CD4-positive, alpha-beta T cell (primary cell): ENCODE data around the gene SEMA3F. TPM values are rescaled to one million over a fixed set of nuclear protein-coding genes. Genes with fewer than 3 reads are reported as not detected.
A peak's percentile ranks its signal among the peaks of the same experiment; 100 is the strongest.

ENCODE experiments used
- ATAC-seq: fragments of 200-7000 bp; cut with Tn5 transposase; one replicate; pipeline ENCODE4 v1.10.0; 2022; ENCODE audit warnings: mild to moderate bottlenecking; ENCODE audit not compliant: poor library complexity
- CTCF ChIA-PET: fragments of 350-600 bp; sonication (Branson Sonifier 250); formaldehyde crosslinking; loops from one replicate; lab custom pipeline; 2021; ENCODE audit warnings: antibody characterized with exemption, inconsistent platforms; lab: Charles Lee
- POLR2A ChIA-PET: fragments of 350-600 bp; sonication (Branson Sonifier 250); formaldehyde crosslinking; loops from one replicate; lab custom pipeline; 2021; ENCODE audit warnings: antibody characterized with exemption, inconsistent platforms; lab: Charles Lee
- DNase-seq, 14 experiments: peaks; one replicate each; pipeline ENCODE4 v3.0.0-alpha.2; 2013 to 2020; ENCODE audit warnings: mixed read lengths in 2 of 14
- H3K27ac ChIP-seq, 2 donors: one replicate each; pipeline versions ENCODE4 v1.5.1 to v1.7.0; 2013; ENCODE audit warnings: low read length in 2 of 2, low read depth in 1 of 2, mild to moderate bottlenecking in 1 of 2
- H3K27me3 ChIP-seq, 2 experiments: 1 replicate in 1 of 2; 2 replicates in 1 of 2; pipeline versions ENCODE4 v1.6.1 to v1.7.0; 2013; ENCODE audit warnings: low read length in 2 of 2, control low read depth in 1 of 2, mild to moderate bottlenecking in 1 of 2, moderate library complexity in 1 of 2; ENCODE audit not compliant: insufficient read depth in 2 of 2, control insufficient read depth in 1 of 2
- H3K36me3 ChIP-seq: one replicate; pipeline ENCODE4 v1.6.1; 2013; ENCODE audit warnings: low read length, control low read depth; ENCODE audit not compliant: insufficient read depth
- H3K4me1 ChIP-seq: one replicate; pipeline ENCODE4 v1.6.1; 2013; ENCODE audit warnings: low read length, control low read depth; ENCODE audit not compliant: insufficient read depth
- H3K4me3 ChIP-seq: one replicate; pipeline ENCODE4 v1.5.1; 2013; ENCODE audit warnings: mild to moderate bottlenecking, low read length, moderate library complexity
- H3K9me3 ChIP-seq, 2 experiments: 1 replicate in 1 of 2; 2 replicates in 1 of 2; pipeline versions ENCODE4 v1.6.1 to v1.7.0; 2013; ENCODE audit warnings: low read length in 2 of 2, mild to moderate bottlenecking in 2 of 2, control low read depth in 1 of 2, moderate library complexity in 1 of 2; ENCODE audit not compliant: control insufficient read depth in 1 of 2, insufficient read depth in 1 of 2
- H3K27ac Mint-ChIP-seq: one replicate; pipeline ENCODE4 v1.8.0; 2020; ENCODE audit warnings: mixed read lengths
- H3K27me3 Mint-ChIP-seq: one replicate; pipeline ENCODE4 v1.8.0; 2021; ENCODE audit warnings: mixed read lengths
- H3K36me3 Mint-ChIP-seq: one replicate; pipeline ENCODE4 v1.8.0; 2021; ENCODE audit warnings: low read depth, mixed read lengths
- H3K4me1 Mint-ChIP-seq: one replicate; pipeline ENCODE4 v1.8.0; 2021; ENCODE audit warnings: low read depth, mixed read lengths
- H3K4me3 Mint-ChIP-seq: one replicate; pipeline ENCODE4 v1.8.0; 2020; ENCODE audit warnings: mild to moderate bottlenecking, mixed read lengths
- H3K9me3 Mint-ChIP-seq: one replicate; pipeline ENCODE4 v1.8.0; 2020; ENCODE audit warnings: mixed read lengths
- CTCF ChIP-seq: fragments of 200-600 bp; IDR thresholded peaks from one replicate; pipeline ENCODE4 v1.8.0; 2022; ENCODE audit warnings: antibody characterized with exemption, mild to moderate bottlenecking
- intact Hi-C, 2 experiments: fragments of 100-400 bp; cut with DNase I in 1 of 2; cut with micrococcal nuclease in 1 of 2; formaldehyde crosslinking; loops; one replicate each; pipeline versions ENCODE4 v1.15.1 to v1.9.0; 2023 to 2025; cut with DNase I, micrococcal nuclease
- total RNA-seq, 174 experiments: library from RNA in 2 of 174; stranded (reverse) in 2 of 174; gene quantifications; one replicate each; pipeline ENCODE4 v1.2.3 and lab custom pipeline; 2021 to 2026

SEMA3F gene
- total RNA-seq, 2 experiments from 2014 or later, result 0.22 to 1.1 TPM

- Histone ChIP-seq H3K36me3 (no peaks in the 10 kb centered on the region), H3K4me1 (peaks cover 45% of the 10 kb centered on the region), H3K4me3 (no peak overlapping the region), H3K27me3 (no peaks in the 10 kb centered on the region), H3K9me3 (no peaks in the 10 kb centered on the region), H3K27ac (no peak overlapping the region)
- intact Hi-C loops, result no loop called here
- ATAC-seq, result no peak
- H3K4me3 Mint-ChIP-seq, result no peak overlapping the region
- DNase-seq, result no peak
- no peaks in the 10 kb centered on the region for H3K9me3 Mint-ChIP-seq
- no peak overlapping the region for H3K27ac Mint-ChIP-seq
- H3K36me3 Mint-ChIP-seq, result peaks cover 7% of the 10 kb centered on the region
- POLR2A ChIA-PET, result interaction anchor here (4.8 kb wide), 1 partner anchor 15 kb away, joined by 55 read pairs; no protein-coding TSS in a partner anchor
- H3K4me1 Mint-ChIP-seq, result peaks cover 36% of the 10 kb centered on the region
- H3K27me3 Mint-ChIP-seq, result no peaks in the 10 kb centered on the region
- CTCF ChIA-PET, result interaction anchor here (5.1 to 5.4 kb wide), 2 partner anchors 16 to 35 kb away, joined by 71 to 82 read pairs; no protein-coding TSS in a partner anchor
- no peak for TF ChIP-seq CTCF
Observed at GRCh38 chr3:50230104-50230793, 75.1 kb downstream of the SEMA3F start.

- no peak overlapping the region for H3K27ac Mint-ChIP-seq
- Histone ChIP-seq H3K27me3 (no peaks in the 10 kb centered on the region), H3K9me3 (no peaks in the 10 kb centered on the region), H3K36me3 (no peaks in the 10 kb centered on the region), H3K27ac (no peak overlapping the region), H3K4me1 (peaks cover 49% of the 10 kb centered on the region), H3K4me3 (no peak overlapping the region)
- DNase-seq (no peak), ATAC-seq (no peak)
- H3K9me3 Mint-ChIP-seq, result no peaks in the 10 kb centered on the region
- intact Hi-C loops, result no loop called here
- H3K36me3 Mint-ChIP-seq, result peaks cover 10% of the 10 kb centered on the region
- H3K4me1 Mint-ChIP-seq, result peaks cover 41% of the 10 kb centered on the region
- no peak for TF ChIP-seq CTCF
- H3K27me3 Mint-ChIP-seq, result no peaks in the 10 kb centered on the region
- CTCF ChIA-PET, result no interaction called here
- H3K4me3 Mint-ChIP-seq, result peak overlapping the region; percentile 60
- POLR2A ChIA-PET, result no interaction called here
Observed at GRCh38 chr3:50230794-50231125, 75.6 kb downstream of the SEMA3F start.

GRCh38 chr3:50231581-50231980 is 76.5 kb downstream of the SEMA3F start:
- Histone ChIP-seq H3K4me3 (no peak overlapping the region), H3K9me3 (no peaks in the 10 kb centered on the region), H3K4me1 (peaks cover 40% of the 10 kb centered on the region), H3K27ac (no peak overlapping the region), H3K27me3 (no peaks in the 10 kb centered on the region), H3K36me3 (no peaks in the 10 kb centered on the region)
- ATAC-seq, result no peak
- TF ChIP-seq CTCF, result no peak
- Mint-ChIP-seq H3K27ac (no peak overlapping the region), H3K9me3 (no peaks in the 10 kb centered on the region), H3K36me3 (peaks cover 17% of the 10 kb centered on the region), H3K4me3 (no peak overlapping the region), H3K4me1 (peaks cover 38% of the 10 kb centered on the region), H3K27me3 (no peaks in the 10 kb centered on the region)
- POLR2A ChIA-PET, result no interaction called here
- intact Hi-C loops, result no loop called here
- no peak for DNase-seq
- CTCF ChIA-PET, result no interaction called here
